ENCODE results near the gene SMCO2. TPM values are rescaled to one million over a fixed set of nuclear protein-coding genes. Genes with fewer than 3 reads are reported as not detected.
"Not testable (repeated sequence)": the region's sequence is repeated elsewhere in the genome, so short reads cannot be mapped to it uniquely, and the experiment has no call there.

The SMCO2 gene
- polyA plus RNA-seq, 1 donor from 2014 or later: not detected

- H3K36me3 Mint-ChIP-seq: peaks cover 2% of the 10 kb centered on the region
- no peak overlapping the region for H3K27ac Mint-ChIP-seq
- no peak overlapping the region for H3K4me3 Mint-ChIP-seq
- no peaks in the 10 kb centered on the region for H3K9me3 Mint-ChIP-seq
- H3K4me1 Mint-ChIP-seq: peaks cover 20 to 29% (median 26%) of the 10 kb centered on the region in 3 donors
- peaks cover 9% of the 10 kb centered on the region for H3K27me3 Mint-ChIP-seq
Measured at GRCh38 chr12:27539191-27539631, 92.7 kb downstream of the SMCO2 start.

DNA sequence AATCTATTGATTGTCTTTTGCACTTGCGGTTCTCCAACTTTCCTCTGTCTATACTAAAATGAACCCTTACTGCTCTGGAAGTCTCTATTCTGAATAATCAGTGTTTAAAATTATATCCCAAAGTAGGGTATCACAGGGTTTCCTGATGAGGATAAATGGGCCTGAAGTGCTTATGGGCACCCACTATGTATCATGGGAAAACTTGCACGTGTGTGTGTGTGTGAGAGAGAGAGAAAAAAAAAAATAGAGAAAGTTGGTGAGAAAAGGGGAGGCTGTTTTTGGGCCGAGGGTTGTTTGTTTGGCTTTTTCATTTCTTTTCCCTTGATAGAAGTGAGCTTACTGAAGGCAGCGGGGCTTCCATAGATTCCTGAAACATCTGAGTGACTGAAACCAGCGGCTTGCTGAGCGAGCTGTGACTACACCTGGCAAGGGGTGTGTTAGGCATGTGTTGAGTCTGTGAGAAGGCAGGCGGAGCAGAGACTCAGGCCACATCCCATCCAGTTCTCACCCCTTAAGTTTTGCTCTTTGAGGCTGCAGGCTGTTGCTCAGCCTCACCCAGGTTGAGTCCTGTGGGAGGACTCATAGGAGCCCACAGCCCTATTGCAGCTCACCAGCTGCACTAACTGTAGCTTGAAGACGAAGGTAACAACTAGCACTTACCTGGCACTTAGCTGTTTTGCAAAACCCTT lies 94.6 kb downstream of the SMCO2 start:
- Mint-ChIP-seq H3K4me1 (peaks cover 9 to 14% (median 13%) of the 10 kb centered on the region in 3 donors), H3K9me3 (peaks cover 0 to 2% (median 0%) of the 10 kb centered on the region in 3 donors), H3K27ac (no peak overlapping the region), H3K27me3 (peaks cover 6% of the 10 kb centered on the region), H3K4me3 (no peak overlapping the region), H3K36me3 (peaks cover 2% of the 10 kb centered on the region)

DNA sequence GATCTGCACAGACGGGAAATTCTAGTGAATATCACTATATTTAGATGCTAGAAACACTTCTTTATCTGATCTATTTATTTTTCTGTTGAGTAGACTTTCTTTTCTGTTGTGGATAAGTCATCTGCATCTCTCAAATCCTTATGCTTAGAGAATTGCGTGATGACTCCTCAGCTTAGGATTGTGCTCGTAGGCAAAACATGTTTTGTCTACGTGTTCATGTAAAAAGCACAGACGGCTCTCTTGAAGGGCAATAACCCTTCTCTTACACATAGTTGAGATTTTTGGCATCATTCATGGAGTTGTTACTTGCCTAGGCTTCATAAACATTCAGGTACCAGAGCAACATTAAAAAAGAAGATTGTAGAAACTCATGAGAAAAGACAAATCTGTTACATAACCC lies 96.1 kb downstream of the SMCO2 start:
- Mint-ChIP-seq H3K27ac (no peak overlapping the region), H3K4me1 (peaks cover 4 to 13% (median 13%) of the 10 kb centered on the region in 3 donors), H3K9me3 (peaks cover 0 to 2% (median 0%) of the 10 kb centered on the region in 3 donors), H3K36me3 (peaks cover 2% of the 10 kb centered on the region), H3K4me3 (no peak overlapping the region), H3K27me3 (peaks cover 6% of the 10 kb centered on the region)

DNA sequence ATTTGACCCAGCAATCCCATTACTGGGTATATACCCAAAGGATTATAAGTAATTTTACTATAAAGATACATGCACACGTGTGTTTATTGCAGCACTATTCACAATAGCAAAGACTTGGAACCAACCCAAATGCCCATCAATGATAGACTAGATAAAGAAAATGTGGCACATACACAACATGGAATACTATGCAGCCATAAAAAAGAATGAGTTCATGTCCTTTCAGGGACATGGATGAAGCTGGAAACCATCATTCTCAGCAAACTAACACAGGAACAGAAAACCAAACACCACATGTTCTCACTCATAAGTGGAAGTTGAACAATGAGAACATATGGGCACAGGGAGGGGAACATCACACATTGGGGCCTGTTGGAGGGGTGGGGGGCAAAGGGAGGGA lies 98.3 kb downstream of the SMCO2 start:
- not testable (repeated sequence) for H3K9me3 Mint-ChIP-seq, H3K4me1 Mint-ChIP-seq, H3K27ac Mint-ChIP-seq

DNA sequence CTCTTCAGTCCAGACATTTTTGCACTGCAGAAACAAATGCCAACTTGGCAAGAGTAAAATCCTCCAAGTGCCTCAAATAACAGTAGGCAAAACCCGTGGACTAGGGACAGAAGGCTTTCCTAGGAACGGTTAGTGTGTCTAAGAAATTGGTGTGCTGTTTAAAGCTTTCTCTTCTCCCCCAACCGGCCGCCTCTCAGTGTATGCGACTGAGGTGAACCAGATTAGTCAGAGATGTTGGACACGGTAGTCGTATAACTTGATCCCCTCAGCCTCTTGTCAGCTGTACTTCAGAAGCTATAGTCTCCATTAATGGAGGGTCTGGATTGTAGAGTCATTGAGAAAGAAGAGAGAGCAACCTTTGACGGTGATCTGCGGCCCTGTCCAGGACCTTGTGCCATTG lies 99.1 kb downstream of the SMCO2 start:
- Mint-ChIP-seq H3K4me3 (no peak overlapping the region), H3K27me3 (peaks cover 6% of the 10 kb centered on the region), H3K9me3 (peaks cover 0 to 2% (median 0%) of the 10 kb centered on the region in 3 donors), H3K4me1 (peaks cover 0 to 5% (median 0%) of the 10 kb centered on the region in 3 donors), H3K27ac (no peak overlapping the region), H3K36me3 (peaks cover 2% of the 10 kb centered on the region)

More for the DNA sequence above, 98.3 kb downstream of the SMCO2 start:
- H3K4me3 Mint-ChIP-seq, H3K27me3 Mint-ChIP-seq, H3K36me3 Mint-ChIP-seq: not testable (repeated sequence)

- Mint-ChIP-seq H3K27me3 (peaks cover 3% of the 10 kb centered on the region), H3K36me3 (no peaks in the 10 kb centered on the region), H3K4me1 (peaks cover 0 to 5% (median 0%) of the 10 kb centered on the region in 3 donors), H3K4me3 (no peak overlapping the region), H3K27ac (no peak overlapping the region), H3K9me3 (peaks cover 0 to 2% (median 0%) of the 10 kb centered on the region in 3 donors)
Measured at GRCh38 chr12:27547592-27547991, 101.1 kb downstream of the SMCO2 start.

GRCh38 chr12:27548301-27549199 lies 102.0 kb downstream of the SMCO2 start:
- H3K36me3 Mint-ChIP-seq: no peaks in the 10 kb centered on the region
- peaks cover 3% of the 10 kb centered on the region for H3K27me3 Mint-ChIP-seq
- H3K4me1 Mint-ChIP-seq: peaks cover 0 to 6% (median 0%) of the 10 kb centered on the region in 3 donors
- H3K4me3 Mint-ChIP-seq: no peak overlapping the region
- H3K9me3 Mint-ChIP-seq: peaks cover 0 to 2% (median 0%) of the 10 kb centered on the region in 3 donors
- H3K27ac Mint-ChIP-seq: no peak overlapping the region

GRCh38 chr12:27549236-27549800 lies 102.8 kb downstream of the SMCO2 start:
- peaks cover 0 to 2% (median 0%) of the 10 kb centered on the region in 3 donors for H3K9me3 Mint-ChIP-seq
- H3K4me1 Mint-ChIP-seq: peaks cover 0 to 6% (median 0%) of the 10 kb centered on the region in 3 donors
- no peak overlapping the region for H3K27ac Mint-ChIP-seq
- peaks cover 3% of the 10 kb centered on the region for H3K27me3 Mint-ChIP-seq
- H3K4me3 Mint-ChIP-seq: no peak overlapping the region
- no peaks in the 10 kb centered on the region for H3K36me3 Mint-ChIP-seq

DNA sequence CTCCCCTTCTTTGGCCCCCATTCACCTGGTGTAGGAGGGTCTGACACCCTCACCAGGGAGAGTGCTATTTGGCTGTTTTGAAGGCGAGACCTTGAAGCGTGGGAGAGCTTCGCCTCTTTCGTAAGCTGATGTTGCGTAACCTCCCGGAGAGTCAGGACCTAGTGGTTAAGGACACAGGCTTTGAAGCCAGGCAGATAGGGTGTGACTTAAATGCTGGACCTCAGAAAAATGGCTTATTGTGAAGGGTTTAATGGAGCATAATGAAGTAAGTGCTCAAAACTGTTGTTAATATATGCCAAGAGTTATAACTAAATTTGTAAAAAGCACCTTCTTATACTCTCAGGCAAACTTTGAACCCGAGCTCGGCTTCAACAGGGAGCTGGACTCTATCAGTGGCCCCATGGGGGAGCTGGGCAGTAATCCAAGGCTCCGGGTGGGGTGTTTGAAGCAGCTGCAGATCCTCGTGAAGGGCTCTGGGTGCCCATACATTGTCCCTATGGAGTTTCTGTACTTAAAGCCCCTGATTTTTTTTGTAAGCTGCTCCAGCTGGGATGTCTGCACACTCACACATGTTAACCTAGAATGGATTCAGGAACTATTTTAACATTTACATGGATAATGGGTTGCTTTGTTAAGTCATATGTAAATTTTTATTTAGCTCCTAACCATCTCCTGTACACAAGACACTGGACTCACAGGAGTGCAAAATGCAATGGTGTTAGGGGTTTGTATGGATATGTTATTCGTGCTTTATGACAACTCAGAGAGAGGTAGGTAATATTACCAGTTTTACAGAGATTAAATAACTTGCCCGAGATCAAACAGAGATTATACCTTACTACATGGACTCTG lies 103.5 kb downstream of the SMCO2 start:
- no peak overlapping the region for H3K27ac Mint-ChIP-seq
- H3K36me3 Mint-ChIP-seq: no peaks in the 10 kb centered on the region
- no peak overlapping the region for H3K4me3 Mint-ChIP-seq
- peaks cover under 1 to 4% (median 1%) of the 10 kb centered on the region in 3 donors for H3K4me1 Mint-ChIP-seq
- H3K27me3 Mint-ChIP-seq: peaks cover 3% of the 10 kb centered on the region
- H3K9me3 Mint-ChIP-seq: no peaks in the 10 kb centered on the region

DNA sequence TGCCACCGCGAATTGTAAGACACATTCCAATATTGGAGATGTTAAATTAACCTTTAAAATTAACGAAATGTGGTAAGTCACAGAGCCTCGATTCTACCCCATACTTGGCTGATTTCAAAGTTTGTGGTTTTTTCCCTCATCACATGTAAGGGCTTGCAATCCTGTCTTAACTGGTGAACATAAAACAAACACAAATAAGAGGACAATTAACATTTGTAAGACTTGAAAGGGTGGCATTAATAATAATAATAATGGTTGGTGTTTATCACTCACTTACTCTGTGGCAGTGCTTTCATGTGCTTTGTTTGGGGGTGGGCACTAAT lies 104.1 kb downstream of the SMCO2 start:
- Mint-ChIP-seq H3K27me3 (peaks cover 3% of the 10 kb centered on the region), H3K4me3 (no peak overlapping the region), H3K36me3 (no peaks in the 10 kb centered on the region), H3K9me3 (no peaks in the 10 kb centered on the region), H3K27ac (no peak overlapping the region), H3K4me1 (peaks cover 4 to 6% (median 4%) of the 10 kb centered on the region in 3 donors)

DNA sequence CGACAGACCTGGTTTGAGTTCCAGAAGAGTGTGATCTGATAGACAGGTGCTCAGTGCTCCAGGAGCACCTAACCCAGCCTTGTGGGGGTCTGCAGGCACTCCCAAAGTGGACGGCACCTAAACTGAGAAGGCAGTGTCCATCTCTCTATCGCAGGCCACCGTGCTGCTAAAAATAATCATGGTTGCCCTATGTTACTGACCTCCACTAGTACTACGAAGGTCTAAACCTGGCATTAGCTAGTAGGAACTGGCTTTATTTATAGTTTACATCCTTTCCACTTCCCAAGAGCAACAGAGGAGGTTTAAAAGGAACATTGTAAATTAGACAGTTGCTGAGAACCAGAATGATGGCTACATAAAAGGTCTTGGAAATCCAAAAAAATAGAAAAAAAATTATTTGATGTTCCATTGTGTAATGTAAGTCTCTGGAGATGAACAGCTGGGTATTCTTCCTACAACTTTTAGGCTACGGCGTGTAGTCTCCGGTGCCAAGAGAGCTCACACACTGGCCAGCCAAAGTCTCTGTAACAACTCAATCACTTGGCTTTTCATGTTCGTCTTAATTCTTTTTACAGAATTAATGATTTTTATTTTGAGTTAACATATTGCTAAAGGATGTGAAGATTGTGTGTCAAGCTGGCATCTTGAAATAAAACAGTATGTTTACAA lies 104.8 kb downstream of the SMCO2 start:
- Mint-ChIP-seq H3K27ac (no peak overlapping the region), H3K9me3 (no peaks in the 10 kb centered on the region), H3K27me3 (peaks cover 3% of the 10 kb centered on the region), H3K4me3 (no peak overlapping the region), H3K36me3 (no peaks in the 10 kb centered on the region), H3K4me1 (peaks cover 4 to 6% (median 4%) of the 10 kb centered on the region in 3 donors)
